Activated CD4-positive, alpha-beta memory T cell treated with anti-CD3 and anti-CD28 coated beads for 36 hours (primary cell): Measurements from ENCODE around the gene PRCD. TPM values are rescaled to one million over a fixed set of nuclear protein-coding genes. Genes with fewer than 3 reads are reported as not detected.
"Not testable (repeated sequence)": the region's sequence is repeated elsewhere in the genome, so short reads cannot be mapped to it uniquely, and the experiment has no call there.

Experiments used
- CTCF ChIA-PET: fragments of 350-600 bp; sonication (Branson Sonifier 250); formaldehyde crosslinking; loops from one replicate; lab custom pipeline; 2021; ENCODE audit warnings: antibody characterized with exemption, inconsistent platforms; lab: Charles Lee
- POLR2A ChIA-PET: fragments of 350-600 bp; sonication (Branson Sonifier 250); formaldehyde crosslinking; loops from one replicate; lab custom pipeline; 2021; ENCODE audit warnings: antibody characterized with exemption; lab: Charles Lee
- DNase-seq: peaks from one replicate; pipeline ENCODE4 v3.0.0-alpha.2; 2020
- H3K27ac Mint-ChIP-seq: one replicate; pipeline ENCODE4 v1.8.0; 2021; ENCODE audit warnings: mixed read lengths
- H3K27me3 Mint-ChIP-seq: one replicate; pipeline ENCODE4 v1.8.0; 2021; ENCODE audit warnings: mixed read lengths
- H3K36me3 Mint-ChIP-seq: one replicate; pipeline ENCODE4 v1.8.0; 2021; ENCODE audit warnings: mixed read lengths
- H3K4me1 Mint-ChIP-seq: one replicate; pipeline ENCODE4 v1.8.0; 2021; ENCODE audit warnings: low read depth, mixed read lengths
- H3K4me3 Mint-ChIP-seq: one replicate; pipeline ENCODE4 v1.8.0; 2021; ENCODE audit warnings: mild to moderate bottlenecking, mixed read lengths
- H3K9me3 Mint-ChIP-seq: one replicate; pipeline ENCODE4 v1.8.0; 2021; ENCODE audit warnings: mixed read lengths
- intact Hi-C: fragments of 100-400 bp; cut with micrococcal nuclease; formaldehyde crosslinking; loops from one replicate; pipeline ENCODE4 v1.15.1; 2023
- total RNA-seq, 2 experiments: library from RNA; stranded (reverse); gene quantifications; one replicate each; pipeline ENCODE4 v1.2.3, GENCODE V29; 2021

PRCD gene
- total RNA-seq, 2 experiments from 2014 or later = not detected

DNA sequence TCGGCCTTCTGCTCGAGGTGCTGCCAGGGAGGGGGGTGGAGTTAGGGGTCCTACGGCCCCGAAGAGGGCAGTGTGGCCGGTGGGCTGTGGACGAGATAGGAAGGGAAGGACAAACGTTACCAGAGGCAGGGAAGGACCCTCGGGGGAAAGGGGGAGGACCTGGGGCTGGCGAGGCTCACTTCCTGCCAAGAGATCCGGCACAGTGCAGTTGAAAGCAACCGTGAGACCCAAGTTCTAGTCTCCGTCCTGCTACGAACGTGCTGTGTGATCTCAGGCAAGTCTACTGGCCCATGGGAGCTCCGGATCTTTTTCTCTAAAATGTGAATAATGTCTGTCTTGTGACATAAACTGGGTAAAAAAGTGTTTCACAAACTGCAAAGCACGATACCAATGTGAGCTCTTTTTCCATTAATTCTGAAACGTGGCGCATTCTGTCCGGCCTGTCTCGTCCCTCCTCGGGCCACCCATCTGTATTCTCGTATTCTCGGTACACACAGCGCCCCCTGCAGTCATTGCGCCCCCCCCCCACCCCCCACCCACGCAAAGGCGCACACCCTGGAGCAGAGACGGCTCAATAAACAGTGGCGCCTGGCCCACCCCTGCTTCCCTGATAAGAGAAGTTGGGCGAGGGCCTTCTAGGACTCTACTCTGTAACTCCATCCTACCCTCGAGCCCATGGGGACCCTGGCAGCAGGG lies 11.2 kb upstream of the PRCD start:
- H3K27me3 Mint-ChIP-seq = no peaks in the 10 kb centered on the region
- no peak overlapping the region for H3K4me3 Mint-ChIP-seq

DNA sequence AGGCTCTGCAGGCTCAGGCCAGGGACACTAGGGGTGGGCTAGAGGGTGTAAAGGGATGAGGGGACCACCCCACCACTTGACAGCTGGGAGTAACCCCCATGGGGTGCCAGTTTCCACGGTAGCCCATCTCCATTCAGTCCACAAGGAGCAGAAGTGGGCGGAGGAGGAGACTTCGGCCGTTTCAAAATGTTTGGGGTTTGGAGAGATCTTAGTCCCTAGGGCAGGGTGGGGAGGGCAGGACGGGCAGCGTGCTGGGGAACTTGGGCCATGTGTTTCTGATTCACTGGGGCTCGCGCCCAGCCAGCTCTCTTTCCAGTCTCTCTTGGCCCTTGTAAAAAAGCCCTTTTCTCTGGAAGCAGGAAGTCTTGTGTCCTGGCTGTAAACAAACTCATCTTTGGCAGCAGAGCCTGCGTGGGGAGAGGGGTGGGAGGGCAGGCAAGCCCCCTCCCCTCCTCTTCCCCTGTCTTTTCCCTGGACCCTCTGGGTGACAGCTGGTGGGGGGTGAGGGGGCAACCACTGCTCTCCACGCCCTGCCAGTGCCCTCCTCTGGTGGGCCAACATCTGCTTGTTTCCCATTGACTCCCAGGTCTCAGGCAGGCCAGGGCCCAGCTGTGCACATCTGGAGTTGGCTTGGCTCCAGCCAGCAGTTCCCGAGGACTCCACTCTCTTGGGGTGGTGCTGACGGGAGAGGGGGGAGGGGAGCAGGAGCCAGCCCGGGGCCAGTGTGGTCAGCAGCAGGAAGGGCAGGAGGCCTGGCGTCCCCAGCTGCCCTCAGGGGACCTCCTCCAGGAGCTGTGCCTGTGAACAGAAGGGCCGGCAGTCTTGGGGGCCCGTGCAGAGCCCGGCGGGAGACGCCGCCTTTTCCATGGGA lies 10.4 kb upstream of the PRCD start:
- H3K4me1 Mint-ChIP-seq = peaks cover 11% of the 10 kb centered on the region
- no peak overlapping the region for H3K4me3 Mint-ChIP-seq
- no peaks in the 10 kb centered on the region for H3K36me3 Mint-ChIP-seq
- no peaks in the 10 kb centered on the region for H3K9me3 Mint-ChIP-seq
- no peak overlapping the region for H3K27ac Mint-ChIP-seq
- H3K27me3 Mint-ChIP-seq = no peaks in the 10 kb centered on the region
- ChIA-PET CTCF (interaction anchor here (1.2 to 1.9 kb wide), 4 partner anchors 10 to 94 kb away, joined by 3 to 12 read pairs (median 6); partner anchors contain the start of gene PRCD), POLR2A (interaction anchor here (0.5 to 0.7 kb wide), 2 partner anchors 260 to 891 kb away, joined by 3 read pairs; no protein-coding TSS in a partner anchor)
- intact Hi-C loops = no loop called here
- no peak for DNase-seq

More for the DNA sequence above, 11.2 kb upstream of the PRCD start:
- Mint-ChIP-seq H3K4me1 (peaks cover 12% of the 10 kb centered on the region), H3K36me3 (no peaks in the 10 kb centered on the region), H3K27ac (no peak overlapping the region), H3K9me3 (no peaks in the 10 kb centered on the region)
- ChIA-PET CTCF (interaction anchor here (1.2 to 1.9 kb wide), 4 partner anchors 18 to 95 kb away, joined by 3 to 12 read pairs (median 6); no protein-coding TSS in a partner anchor), POLR2A (interaction anchor here (0.5 to 0.7 kb wide), 3 partner anchors 143 to 890 kb away, joined by 3 read pairs; no protein-coding TSS in a partner anchor)
- no peak for DNase-seq
- intact Hi-C loops = no loop called here

DNA sequence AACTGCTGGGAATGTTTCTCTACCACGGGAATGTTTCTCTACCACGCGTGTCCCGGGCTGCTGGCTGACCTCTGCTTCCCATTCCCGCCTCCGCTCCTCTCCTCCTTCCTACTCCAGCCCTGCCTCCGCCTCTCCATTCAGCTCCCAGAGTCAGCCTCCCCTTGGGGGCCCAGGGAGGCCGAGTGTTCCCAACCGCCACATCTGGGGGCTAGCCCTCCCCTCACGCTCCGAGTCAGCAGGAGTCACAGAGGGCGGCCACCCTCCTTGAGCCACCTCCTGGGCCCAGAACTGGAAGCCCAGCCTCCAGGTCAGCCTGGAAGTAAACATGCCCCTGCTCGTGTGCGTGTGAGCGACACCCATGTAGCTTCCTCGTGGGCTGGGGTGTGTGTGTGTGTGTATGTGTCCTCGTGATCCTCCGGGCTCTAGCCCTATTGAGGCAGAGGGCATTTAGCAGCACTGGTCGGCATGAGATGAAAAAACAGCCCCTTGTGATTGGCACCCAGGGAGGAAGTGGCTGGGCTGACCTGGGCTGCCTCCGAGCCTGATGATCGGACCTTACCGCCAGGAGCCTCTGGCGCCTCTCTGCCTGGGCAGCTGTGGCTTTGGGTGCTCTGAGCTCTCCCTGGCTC lies 9.6 kb upstream of the PRCD start:
- Mint-ChIP-seq H3K27me3 (peaks cover 2% of the 10 kb centered on the region), H3K9me3 (no peaks in the 10 kb centered on the region), H3K4me3 (no peak overlapping the region), H3K27ac (no peak overlapping the region), H3K36me3 (no peaks in the 10 kb centered on the region), H3K4me1 (peaks cover 11% of the 10 kb centered on the region)
- DNase-seq = no peak
- ChIA-PET CTCF (interaction anchor here (0.6 to 1.7 kb wide), 3 partner anchors 9 to 93 kb away, joined by 3 read pairs; partner anchors contain the start of gene PRCD), POLR2A (no interaction called here)
- intact Hi-C loops = no loop called here

DNA sequence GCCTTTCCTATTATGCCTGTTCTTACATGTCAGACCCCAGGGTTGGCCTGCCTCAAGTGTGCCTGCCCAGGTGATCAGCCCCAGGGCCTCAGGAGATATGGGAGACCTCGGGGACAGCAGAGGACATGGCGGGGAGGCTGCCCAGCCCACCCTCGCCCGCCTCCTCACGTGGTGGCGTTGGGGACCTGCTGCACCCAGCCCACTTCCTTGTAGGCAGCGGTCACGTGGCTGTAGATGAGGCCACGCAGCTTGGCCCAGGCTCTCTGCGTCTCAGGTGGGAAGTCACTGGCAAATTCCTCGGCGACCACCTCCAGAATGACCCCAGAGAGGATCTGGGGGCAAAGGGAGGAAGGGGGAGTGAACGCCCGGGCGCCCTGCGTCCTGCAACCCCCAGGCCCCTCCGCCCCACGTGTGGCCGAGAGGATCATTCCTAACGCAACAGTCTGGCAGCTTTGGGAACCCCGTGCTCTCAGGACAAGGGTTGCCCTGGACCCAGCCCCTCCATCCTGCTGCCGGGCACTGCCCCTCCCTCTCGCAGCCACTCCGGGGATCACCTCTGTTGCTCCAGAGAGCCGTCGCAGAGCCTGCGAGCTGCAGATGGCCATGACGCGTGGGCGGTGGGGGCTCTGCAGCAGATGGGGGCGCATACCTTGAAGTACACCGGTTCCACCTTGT lies 8.9 kb upstream of the PRCD start:
- DNase-seq = no peak
- CTCF ChIA-PET = interaction anchor here (1.2 to 1.7 kb wide), 2 partner anchors 8 to 92 kb away, joined by 3 read pairs; partner anchors contain the start of gene PRCD
- Mint-ChIP-seq H3K27me3 (peaks cover 4% of the 10 kb centered on the region), H3K9me3 (no peaks in the 10 kb centered on the region), H3K27ac (no peak overlapping the region), H3K4me3 (no peak overlapping the region), H3K36me3 (no peaks in the 10 kb centered on the region), H3K4me1 (peaks cover 11% of the 10 kb centered on the region)
- intact Hi-C loops = no loop called here
- POLR2A ChIA-PET = no interaction called here

DNA sequence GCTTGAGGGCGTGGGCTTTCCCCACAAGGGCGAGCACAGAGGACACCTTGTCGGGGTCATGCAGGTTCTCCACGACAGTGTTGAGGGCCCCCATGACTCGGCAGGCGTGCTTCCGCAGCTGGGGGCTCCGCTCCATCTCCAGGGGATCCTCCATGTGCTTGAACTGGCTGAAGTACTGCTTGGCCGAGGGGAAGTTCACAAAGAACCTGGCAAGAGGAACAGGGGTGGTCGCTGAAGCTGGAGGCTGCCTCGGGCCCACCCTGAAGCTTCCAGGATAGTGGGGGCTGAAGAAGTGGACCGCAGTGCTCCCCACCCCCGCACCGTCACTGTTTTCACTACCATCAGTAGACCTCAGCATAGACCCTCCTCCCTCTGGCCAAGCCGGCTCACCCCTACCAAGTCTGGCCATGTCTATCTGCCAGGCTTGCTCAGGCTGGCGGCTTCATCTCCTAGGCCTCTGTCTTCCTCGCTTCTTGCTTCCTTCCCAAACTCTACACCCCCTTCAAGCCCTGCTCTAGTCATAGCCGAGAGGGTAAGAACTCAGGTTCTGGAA lies 8.3 kb upstream of the PRCD start:
- Mint-ChIP-seq H3K36me3 (no peaks in the 10 kb centered on the region), H3K4me3 (no peak overlapping the region), H3K4me1 (peaks cover 11% of the 10 kb centered on the region), H3K27me3 (peaks cover 4% of the 10 kb centered on the region), H3K9me3 (no peaks in the 10 kb centered on the region), H3K27ac (no peak overlapping the region)
- intact Hi-C loops = no loop called here
- POLR2A ChIA-PET = no interaction called here
- CTCF ChIA-PET = no interaction called here
- no peak for DNase-seq

DNA sequence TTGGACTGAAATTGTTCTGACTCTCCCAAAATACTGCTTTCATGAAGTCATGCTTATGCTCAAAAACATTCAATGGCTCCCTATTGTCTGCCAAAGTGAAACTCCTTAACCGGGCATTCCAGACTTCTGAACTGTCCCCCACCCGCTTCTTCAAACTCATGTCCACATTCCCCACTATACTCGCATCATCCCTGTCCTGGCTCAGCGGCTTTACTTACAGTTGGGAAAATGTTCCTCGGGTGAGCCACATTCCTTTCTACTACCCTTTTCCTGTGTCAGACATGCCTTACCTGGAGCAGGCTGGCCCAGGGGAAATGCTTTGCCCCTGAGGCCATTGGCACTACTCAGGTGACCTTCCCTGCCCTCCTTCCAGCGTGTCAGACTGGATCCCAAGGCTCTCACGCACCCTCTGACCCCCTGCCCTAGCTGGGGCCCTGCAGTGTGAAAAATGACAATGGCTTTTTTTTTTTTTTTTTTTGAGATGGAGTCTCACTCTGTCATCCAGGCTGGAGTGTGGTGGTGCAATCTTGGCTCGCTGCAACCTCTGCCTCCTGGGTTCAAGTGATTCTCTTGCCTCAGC lies 7.7 kb upstream of the PRCD start:
- Mint-ChIP-seq H3K27me3 (peaks cover 9% of the 10 kb centered on the region), H3K4me1 (peaks cover 10% of the 10 kb centered on the region), H3K4me3 (no peak overlapping the region), H3K36me3 (no peaks in the 10 kb centered on the region), H3K27ac (no peak overlapping the region), H3K9me3 (no peaks in the 10 kb centered on the region)
- DNase-seq = no peak
- intact Hi-C loops = no loop called here
- ChIA-PET CTCF (interaction anchor here (3.0 kb wide), 1 partner anchor 9 kb away, joined by 16 read pairs; no protein-coding TSS in a partner anchor), POLR2A (no interaction called here)

DNA sequence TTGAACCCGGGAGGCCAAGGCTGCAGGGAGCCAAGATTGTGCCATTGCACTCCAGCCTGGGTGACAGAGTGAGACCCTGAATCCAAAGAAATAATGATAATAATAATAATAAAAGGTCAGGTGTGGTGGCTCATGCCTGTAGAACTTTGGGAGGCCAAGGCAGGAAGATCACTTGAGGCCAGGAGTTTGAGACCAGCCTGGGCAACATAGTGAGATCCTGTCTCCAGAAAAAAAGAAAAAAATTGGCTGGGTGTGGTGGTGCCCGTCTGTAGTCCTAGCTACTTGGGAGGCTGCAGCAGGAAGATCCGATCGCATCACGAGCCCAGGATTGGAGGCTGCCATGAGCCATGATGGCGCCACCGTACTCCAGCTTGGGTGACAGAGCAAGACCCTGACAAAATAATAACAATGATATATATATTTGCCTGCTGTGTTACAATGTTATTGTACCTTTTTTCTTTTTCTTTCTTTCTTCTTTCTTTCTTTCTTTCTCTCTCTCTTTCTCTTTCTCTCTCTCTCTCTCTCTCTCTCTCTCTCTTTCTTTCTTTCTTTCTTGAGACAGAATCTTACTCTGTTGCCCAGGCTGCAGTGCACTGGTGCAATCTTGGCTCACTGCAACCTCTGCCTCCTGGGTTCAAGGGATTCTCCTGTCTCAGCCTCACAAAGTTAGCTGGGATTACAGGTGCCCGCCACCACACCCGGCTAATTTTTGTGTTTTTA lies 6.0 kb upstream of the PRCD start:
- H3K9me3 Mint-ChIP-seq, POLR2A ChIA-PET, DNase-seq, H3K36me3 Mint-ChIP-seq, H3K4me1 Mint-ChIP-seq, H3K27ac Mint-ChIP-seq, intact Hi-C loops, H3K4me3 Mint-ChIP-seq: not testable (repeated sequence)
- CTCF ChIA-PET = interaction anchor here (0.9 to 3.0 kb wide), 2 partner anchors 10 to 90 kb away, joined by 4 to 16 read pairs; no protein-coding TSS in a partner anchor
- peaks cover 16% of the 10 kb centered on the region for H3K27me3 Mint-ChIP-seq

DNA sequence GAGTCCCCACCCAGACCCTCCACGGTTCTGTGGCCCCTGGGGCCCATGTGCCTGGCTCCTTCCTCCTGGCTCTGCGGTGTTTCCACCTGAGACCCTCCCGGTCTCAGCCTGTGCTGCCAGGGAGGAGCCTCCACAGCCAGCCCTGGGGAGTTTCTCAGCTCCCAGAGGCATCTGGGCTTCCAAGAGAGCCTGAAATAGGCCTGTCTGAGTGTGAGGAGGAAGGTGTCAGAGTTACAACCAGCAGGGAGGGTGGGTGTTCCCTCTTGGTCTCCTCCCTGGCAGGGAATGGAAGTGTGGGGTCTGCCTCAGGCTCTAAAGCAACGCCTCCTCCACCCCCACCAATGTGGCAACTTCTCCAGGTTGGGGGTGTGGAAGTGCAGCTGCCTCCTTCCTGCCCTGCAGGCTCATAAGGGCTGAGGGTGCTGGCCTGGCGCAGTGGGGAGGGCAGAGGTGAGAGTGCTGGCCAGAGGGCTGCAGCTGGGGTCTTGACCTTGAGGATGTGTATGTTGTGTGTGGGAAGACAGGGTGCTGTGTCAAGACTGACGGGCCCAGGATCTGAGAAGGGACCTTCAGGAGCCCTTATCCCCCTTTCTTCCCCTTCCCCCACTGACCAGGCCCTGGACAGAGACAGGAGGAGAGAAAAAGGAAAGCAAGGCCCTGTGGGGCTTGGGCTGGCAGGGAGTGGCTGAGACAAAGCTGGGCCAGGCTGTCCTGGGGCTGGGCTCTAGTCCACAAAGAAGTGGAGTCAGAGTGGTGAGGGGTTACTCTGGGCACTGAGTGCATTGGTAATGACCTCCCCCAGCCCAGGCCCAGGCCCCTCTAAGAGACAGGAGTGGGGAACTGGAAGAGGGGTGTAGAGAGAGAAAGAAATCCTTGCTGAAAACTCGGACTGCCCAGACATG lies 4.8 kb upstream of the PRCD start:
- intact Hi-C loops = no loop called here
- no peaks in the 10 kb centered on the region for H3K4me1 Mint-ChIP-seq
- DNase-seq = no peak
- H3K4me3 Mint-ChIP-seq = no peak overlapping the region
- ChIA-PET CTCF (interaction anchor here (1.9 to 3.0 kb wide), 2 partner anchors 12 kb away, joined by 8 to 16 read pairs; no protein-coding TSS in a partner anchor), POLR2A (no interaction called here)
- H3K36me3 Mint-ChIP-seq = no peaks in the 10 kb centered on the region
- no peaks in the 10 kb centered on the region for H3K9me3 Mint-ChIP-seq
- H3K27me3 Mint-ChIP-seq = peaks cover 26% of the 10 kb centered on the region
- no peak overlapping the region for H3K27ac Mint-ChIP-seq

DNA sequence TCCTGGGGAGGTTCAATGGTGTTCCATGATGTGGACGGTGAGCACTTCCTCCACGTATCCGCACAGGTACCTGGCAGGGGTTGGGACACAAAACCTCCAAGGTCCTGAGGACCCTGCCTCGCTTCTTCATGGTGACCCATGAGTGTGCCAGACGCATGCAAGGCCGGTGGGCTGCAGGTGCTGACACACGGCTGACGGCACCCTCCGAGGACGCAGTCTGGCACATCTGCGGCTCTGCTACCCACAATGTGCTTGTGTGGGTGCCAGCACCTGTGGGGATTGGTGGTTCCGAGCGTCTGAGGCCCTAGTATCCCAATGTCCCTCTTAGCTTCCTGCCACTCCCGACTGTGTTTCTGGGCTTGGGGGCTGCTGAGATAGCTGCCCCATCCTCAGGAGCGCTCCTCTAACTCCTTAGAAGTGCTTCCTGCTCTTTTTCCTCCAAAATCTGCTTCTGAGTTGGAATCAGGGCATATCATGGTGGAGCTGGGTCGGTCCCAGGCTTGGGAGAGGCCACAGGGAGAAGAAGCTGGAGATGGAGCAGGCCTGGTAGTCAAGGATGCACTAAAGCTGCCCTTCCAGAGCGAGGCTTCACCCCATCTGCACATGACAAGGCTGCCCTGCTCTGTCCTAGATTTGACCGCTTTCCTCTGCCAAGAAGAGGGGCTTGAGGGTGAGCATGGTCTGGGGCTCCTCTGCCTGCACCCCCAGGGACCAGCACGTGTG lies 3.9 kb upstream of the PRCD start:
- peaks cover 29% of the 10 kb centered on the region for H3K27me3 Mint-ChIP-seq
- no peaks in the 10 kb centered on the region for H3K9me3 Mint-ChIP-seq
- H3K4me1 Mint-ChIP-seq = no peaks in the 10 kb centered on the region
- ChIA-PET CTCF (interaction anchor here (0.7 to 1.9 kb wide), 3 partner anchors 13 to 359 kb away, joined by 3 to 8 read pairs (median 5); no protein-coding TSS in a partner anchor), POLR2A (interaction anchor here (0.9 to 1.5 kb wide), 2 partner anchors 10 to 21 kb away, joined by 3 read pairs; no protein-coding TSS in a partner anchor)
- H3K4me3 Mint-ChIP-seq = no peak overlapping the region
- H3K27ac Mint-ChIP-seq = no peak overlapping the region
- no peak for DNase-seq
- no peaks in the 10 kb centered on the region for H3K36me3 Mint-ChIP-seq
- intact Hi-C loops = no loop called here
